ENCODE measurements around the gene OR52E8. TPM values are rescaled to one million over a fixed set of nuclear protein-coding genes. Genes with fewer than 3 reads are reported as not detected.

The OR52E8 gene
- total and polyA plus RNA-seq, 9 of the 15 experiments (the other 6 are each of a cell fraction or from before 2014, with no cell fraction given): not detected

GRCh38 chr11:5809905-5810795 lies 47.3 kb downstream of the OR52E8 start (continued):
- TF ChIP-seq ZNF318 (IDR thresholded peaks at IDR 0.05; ENCODE audit: borderline replicate concordance in 1 of 2, low read depth in 1 of 2) (peak in 1 of 2 experiments; percentile 87; a peak in 1 of 4 replicates), TCF3 (CRISPR knock-in tag; IDR thresholded peaks at IDR 0.05) (peak; percentile 90), ZNF354B (CRISPR knock-in tag; IDR thresholded peaks at IDR 0.05) (no peak), RNF2 (IDR thresholded peaks at IDR 0.05) (peak; percentile 54; the same call in 1 of the 2 replicates), SMARCA4 (IDR thresholded peaks at IDR 0.05) (peak; percentile 95), TBL1XR1 (IDR thresholded peaks at IDR 0.05; ENCODE audit: low read length in 2 of 2) (peak in 1 of 2 experiments; percentile 14; a peak in 1 of 4 replicates), EHMT2 (IDR thresholded peaks at IDR 0.05) (peak; percentile 85)
